Measurements from ENCODE around the gene ZNF778. TPM values are rescaled to one million over a fixed set of nuclear protein-coding genes. Genes with fewer than 3 reads are reported as not detected.

The ZNF778 gene
- total and polyA plus RNA-seq, 2 of the 13 experiments (the other 11 are each of a cell fraction or from before 2014, with no cell fraction given) = 3.8 to 7.2 TPM

DNA sequence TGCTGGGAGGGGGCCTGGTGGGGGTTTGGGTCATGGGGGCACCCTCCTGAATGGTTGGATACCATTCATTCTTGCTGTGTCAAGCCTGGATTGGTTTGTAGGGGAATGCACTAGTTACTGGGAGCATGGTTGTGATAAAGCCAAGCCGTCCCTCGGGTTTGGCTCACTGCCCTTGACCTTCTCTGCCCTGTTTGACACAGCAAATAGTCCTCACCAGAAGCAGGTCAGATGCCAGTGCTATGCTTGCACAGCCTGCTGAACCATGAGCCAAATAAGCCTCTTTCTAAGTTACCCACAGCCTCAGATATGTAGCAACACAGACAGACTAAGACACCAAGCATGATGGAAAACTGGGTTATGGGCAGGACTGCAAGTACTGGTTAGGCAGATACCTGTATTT is 14.6 kb downstream of the ZNF778 start (continued):
- TF ChIP-seq MEIS1 (CRISPR knock-in tag; IDR thresholded peaks at IDR 0.05; ENCODE audit: borderline replicate concordance) (peak; percentile 55; the same call in 1 of the 2 replicates), ZNF776 (CRISPR knock-in tag; IDR thresholded peaks at IDR 0.05) (no peak), ZNF510 (CRISPR knock-in tag; IDR thresholded peaks at IDR 0.05; ENCODE audit: low read depth) (no peak), FOXK1 (CRISPR knock-in tag; IDR thresholded peaks at IDR 0.05; ENCODE audit: borderline replicate concordance, low read depth) (peak; percentile 42; the same call in 1 of the 2 replicates), SIN3A (IDR thresholded peaks at IDR 0.05; ENCODE audit: borderline replicate concordance, low read depth, low read length) (no peak), ZNF878 (CRISPR knock-in tag; IDR thresholded peaks at IDR 0.05) (no peak), KDM5B (CRISPR knock-in tag; IDR thresholded peaks at IDR 0.05; ENCODE audit: borderline replicate concordance) (no peak), ZNF121 (CRISPR knock-in tag; IDR thresholded peaks at IDR 0.05) (no peak), MAFF (IDR thresholded peaks at IDR 0.05; ENCODE audit: low read depth, low read length) (peak; percentile 48; the same call in 1 of the 2 replicates), FOSL2 (CRISPR knock-in tag; IDR thresholded peaks at IDR 0.05) (peak; percentile 68), KAT7 (CRISPR knock-in tag; IDR thresholded peaks at IDR 0.05; ENCODE audit: borderline replicate concordance) (no peak), HOXD1 (CRISPR knock-in tag; IDR thresholded peaks at IDR 0.05) (no peak), TEAD2 (CRISPR knock-in tag; IDR thresholded peaks at IDR 0.05) (no peak), MEIS2 (CRISPR knock-in tag; IDR thresholded peaks at IDR 0.05) (no peak), TBX3 (IDR thresholded peaks at IDR 0.05; ENCODE audit: borderline replicate concordance) (0 out of 2 replicates have a peak, but pooled peaks have one; percentile 29), PCBP2 (optimal IDR thresholded peaks at IDR 0.05; ENCODE audit: low read depth, low read length, poor library complexity, severe bottlenecking) (no peak), ZNF430 (CRISPR knock-in tag; IDR thresholded peaks at IDR 0.05) (0 out of 2 replicates have a peak, but pooled peaks have one; percentile 45)
- TF ChIP-seq, protein P1, sequence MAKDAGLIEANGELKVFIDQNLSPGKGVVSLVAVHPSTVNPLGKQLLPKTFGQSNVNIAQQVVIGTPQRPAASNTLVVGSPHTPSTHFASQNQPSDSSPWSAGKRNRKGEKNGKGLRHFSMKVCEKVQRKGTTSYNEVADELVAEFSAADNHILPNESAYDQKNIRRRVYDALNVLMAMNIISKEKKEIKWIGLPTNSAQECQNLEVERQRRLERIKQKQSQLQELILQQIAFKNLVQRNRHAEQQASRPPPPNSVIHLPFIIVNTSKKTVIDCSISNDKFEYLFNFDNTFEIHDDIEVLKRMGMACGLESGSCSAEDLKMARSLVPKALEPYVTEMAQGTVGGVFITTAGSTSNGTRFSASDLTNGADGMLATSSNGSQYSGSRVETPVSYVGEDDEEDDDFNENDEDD (CRISPR knock-in tag; IDR thresholded peaks at IDR 0.05; ENCODE audit: borderline replicate concordance) = peak; percentile 36; the same call in 1 of the 2 replicates
- TF ChIP-seq, protein P2, sequence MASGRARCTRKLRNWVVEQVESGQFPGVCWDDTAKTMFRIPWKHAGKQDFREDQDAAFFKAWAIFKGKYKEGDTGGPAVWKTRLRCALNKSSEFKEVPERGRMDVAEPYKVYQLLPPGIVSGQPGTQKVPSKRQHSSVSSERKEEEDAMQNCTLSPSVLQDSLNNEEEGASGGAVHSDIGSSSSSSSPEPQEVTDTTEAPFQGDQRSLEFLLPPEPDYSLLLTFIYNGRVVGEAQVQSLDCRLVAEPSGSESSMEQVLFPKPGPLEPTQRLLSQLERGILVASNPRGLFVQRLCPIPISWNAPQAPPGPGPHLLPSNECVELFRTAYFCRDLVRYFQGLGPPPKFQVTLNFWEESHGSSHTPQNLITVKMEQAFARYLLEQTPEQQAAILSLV (CRISPR knock-in tag; IDR thresholded peaks at IDR 0.05; ENCODE audit: borderline replicate concordance) = no peak
- TF ChIP-seq, protein P3, sequence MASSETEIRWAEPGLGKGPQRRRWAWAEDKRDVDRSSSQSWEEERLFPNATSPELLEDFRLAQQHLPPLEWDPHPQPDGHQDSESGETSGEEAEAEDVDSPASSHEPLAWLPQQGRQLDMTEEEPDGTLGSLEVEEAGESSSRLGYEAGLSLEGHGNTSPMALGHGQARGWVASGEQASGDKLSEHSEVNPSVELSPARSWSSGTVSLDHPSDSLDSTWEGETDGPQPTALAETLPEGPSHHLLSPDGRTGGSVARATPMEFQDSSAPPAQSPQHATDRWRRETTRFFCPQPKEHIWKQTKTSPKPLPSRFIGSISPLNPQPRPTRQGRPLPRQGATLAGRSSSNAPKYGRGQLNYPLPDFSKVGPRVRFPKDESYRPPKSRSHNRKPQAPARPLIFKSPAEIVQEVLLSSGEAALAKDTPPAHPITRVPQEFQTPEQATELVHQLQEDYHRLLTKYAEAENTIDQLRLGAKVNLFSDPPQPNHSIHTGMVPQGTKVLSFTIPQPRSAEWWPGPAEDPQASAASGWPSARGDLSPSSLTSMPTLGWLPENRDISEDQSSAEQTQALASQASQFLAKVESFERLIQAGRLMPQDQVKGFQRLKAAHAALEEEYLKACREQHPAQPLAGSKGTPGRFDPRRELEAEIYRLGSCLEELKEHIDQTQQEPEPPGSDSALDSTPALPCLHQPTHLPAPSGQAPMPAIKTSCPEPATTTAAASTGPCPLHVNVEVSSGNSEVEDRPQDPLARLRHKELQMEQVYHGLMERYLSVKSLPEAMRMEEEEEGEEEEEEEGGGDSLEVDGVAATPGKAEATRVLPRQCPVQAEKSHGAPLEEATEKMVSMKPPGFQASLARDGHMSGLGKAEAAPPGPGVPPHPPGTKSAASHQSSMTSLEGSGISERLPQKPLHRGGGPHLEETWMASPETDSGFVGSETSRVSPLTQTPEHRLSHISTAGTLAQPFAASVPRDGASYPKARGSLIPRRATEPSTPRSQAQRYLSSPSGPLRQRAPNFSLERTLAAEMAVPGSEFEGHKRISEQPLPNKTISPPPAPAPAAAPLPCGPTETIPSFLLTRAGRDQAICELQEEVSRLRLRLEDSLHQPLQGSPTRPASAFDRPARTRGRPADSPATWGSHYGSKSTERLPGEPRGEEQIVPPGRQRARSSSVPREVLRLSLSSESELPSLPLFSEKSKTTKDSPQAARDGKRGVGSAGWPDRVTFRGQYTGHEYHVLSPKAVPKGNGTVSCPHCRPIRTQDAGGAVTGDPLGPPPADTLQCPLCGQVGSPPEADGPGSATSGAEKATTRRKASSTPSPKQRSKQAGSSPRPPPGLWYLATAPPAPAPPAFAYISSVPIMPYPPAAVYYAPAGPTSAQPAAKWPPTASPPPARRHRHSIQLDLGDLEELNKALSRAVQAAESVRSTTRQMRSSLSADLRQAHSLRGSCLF (CRISPR knock-in tag; IDR thresholded peaks at IDR 0.05; ENCODE audit: borderline replicate concordance) = no peak
- TF ChIP-seq, protein P4, sequence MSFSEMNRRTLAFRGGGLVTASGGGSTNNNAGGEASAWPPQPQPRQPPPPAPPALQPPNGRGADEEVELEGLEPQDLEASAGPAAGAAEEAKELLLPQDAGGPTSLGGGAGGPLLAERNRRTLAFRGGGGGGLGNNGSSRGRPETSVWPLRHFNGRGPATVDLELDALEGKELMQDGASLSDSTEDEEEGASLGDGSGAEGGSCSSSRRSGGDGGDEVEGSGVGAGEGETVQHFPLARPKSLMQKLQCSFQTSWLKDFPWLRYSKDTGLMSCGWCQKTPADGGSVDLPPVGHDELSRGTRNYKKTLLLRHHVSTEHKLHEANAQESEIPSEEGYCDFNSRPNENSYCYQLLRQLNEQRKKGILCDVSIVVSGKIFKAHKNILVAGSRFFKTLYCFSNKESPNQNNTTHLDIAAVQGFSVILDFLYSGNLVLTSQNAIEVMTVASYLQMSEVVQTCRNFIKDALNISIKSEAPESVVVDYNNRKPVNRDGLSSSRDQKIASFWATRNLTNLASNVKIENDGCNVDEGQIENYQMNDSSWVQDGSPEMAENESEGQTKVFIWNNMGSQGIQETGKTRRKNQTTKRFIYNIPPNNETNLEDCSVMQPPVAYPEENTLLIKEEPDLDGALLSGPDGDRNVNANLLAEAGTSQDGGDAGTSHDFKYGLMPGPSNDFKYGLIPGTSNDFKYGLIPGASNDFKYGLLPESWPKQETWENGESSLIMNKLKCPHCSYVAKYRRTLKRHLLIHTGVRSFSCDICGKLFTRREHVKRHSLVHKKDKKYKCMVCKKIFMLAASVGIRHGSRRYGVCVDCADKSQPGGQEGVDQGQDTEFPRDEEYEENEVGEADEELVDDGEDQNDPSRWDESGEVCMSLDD (CRISPR knock-in tag; IDR thresholded peaks at IDR 0.05; ENCODE audit: borderline replicate concordance) = no peak

Data from HepG2 (cell line).